ENCODE results near the gene NKAIN2. TPM values are rescaled to one million over a fixed set of nuclear protein-coding genes. Genes with fewer than 3 reads are reported as not detected.

The NKAIN2 gene
- total RNA-seq, 1 experiment from 2014 or later, result not detected

GRCh38 chr6:124777863-124778262, 974.2 kb downstream of the NKAIN2 start:
- intact Hi-C loops (cut with micrococcal nuclease; ENCODE audit: unreplicated experiment), result no loop called here
- no peak overlapping the region for H3K27ac Mint-ChIP-seq (ENCODE audit: unreplicated experiment)
- H3K36me3 Mint-ChIP-seq (ENCODE audit: insufficient read depth, unreplicated experiment), result no peaks in the 10 kb centered on the region
- no peak overlapping the region for H3K4me3 Mint-ChIP-seq (ENCODE audit: low read depth, unreplicated experiment)
- BruUV-seq (replicated peaks), result no TSS peak
- no peak for TF ChIP-seq CTCF (IDR thresholded peaks at IDR 0.05; ENCODE audit: unreplicated experiment)
- DNase-seq, result no peak
- H3K4me1 Mint-ChIP-seq (ENCODE audit: low read depth, unreplicated experiment), result no peaks in the 10 kb centered on the region
- no peaks in the 10 kb centered on the region for H3K27me3 Mint-ChIP-seq (ENCODE audit: unreplicated experiment)
- H3K9me3 Mint-ChIP-seq (ENCODE audit: low read depth, unreplicated experiment), result no peaks in the 10 kb centered on the region
- CTCF ChIA-PET, result no interaction called here

- Mint-ChIP-seq H3K27ac (ENCODE audit: unreplicated experiment) (no peak overlapping the region), H3K36me3 (ENCODE audit: insufficient read depth, unreplicated experiment) (no peaks in the 10 kb centered on the region), H3K4me3 (ENCODE audit: low read depth, unreplicated experiment) (no peak overlapping the region), H3K4me1 (ENCODE audit: low read depth, unreplicated experiment) (no peaks in the 10 kb centered on the region), H3K27me3 (ENCODE audit: unreplicated experiment) (no peaks in the 10 kb centered on the region), H3K9me3 (ENCODE audit: low read depth, unreplicated experiment) (no peaks in the 10 kb centered on the region)
- no peak for TF ChIP-seq CTCF (IDR thresholded peaks at IDR 0.05; ENCODE audit: unreplicated experiment)
- BruUV-seq (replicated peaks), result no TSS peak
- no peak for DNase-seq
- intact Hi-C loops (cut with micrococcal nuclease; ENCODE audit: unreplicated experiment), result no loop called here
- CTCF ChIA-PET, result no interaction called here
Measured at GRCh38 chr6:124780623-124781022, 977.0 kb downstream of the NKAIN2 start.

- no peak for TF ChIP-seq CTCF (IDR thresholded peaks at IDR 0.05; ENCODE audit: unreplicated experiment)
- Mint-ChIP-seq H3K36me3 (ENCODE audit: insufficient read depth, unreplicated experiment) (no peaks in the 10 kb centered on the region), H3K27me3 (ENCODE audit: unreplicated experiment) (no peaks in the 10 kb centered on the region), H3K4me1 (ENCODE audit: low read depth, unreplicated experiment) (no peaks in the 10 kb centered on the region), H3K9me3 (ENCODE audit: low read depth, unreplicated experiment) (no peaks in the 10 kb centered on the region), H3K27ac (ENCODE audit: unreplicated experiment) (no peak overlapping the region), H3K4me3 (ENCODE audit: low read depth, unreplicated experiment) (no peak overlapping the region)
- CTCF ChIA-PET, result no interaction called here
- intact Hi-C loops (cut with micrococcal nuclease; ENCODE audit: unreplicated experiment), result no loop called here
- no peak for DNase-seq
- BruUV-seq (replicated peaks), result no TSS peak
Measured at GRCh38 chr6:124783344-124783743, 979.7 kb downstream of the NKAIN2 start.

- H3K36me3 Mint-ChIP-seq (ENCODE audit: insufficient read depth, unreplicated experiment), result no peaks in the 10 kb centered on the region
- no peaks in the 10 kb centered on the region for H3K9me3 Mint-ChIP-seq (ENCODE audit: low read depth, unreplicated experiment)
- TF ChIP-seq CTCF (IDR thresholded peaks at IDR 0.05; ENCODE audit: unreplicated experiment), result no peak
- H3K27ac Mint-ChIP-seq (ENCODE audit: unreplicated experiment), result no peak overlapping the region
- H3K4me1 Mint-ChIP-seq (ENCODE audit: low read depth, unreplicated experiment), result peaks cover 8% of the 10 kb centered on the region
- DNase-seq, result no peak
- CTCF ChIA-PET, result no interaction called here
- intact Hi-C loops (cut with micrococcal nuclease; ENCODE audit: unreplicated experiment), result loop anchor here (5.0 to 10.0 kb wide), 2 partner anchors 396 to 459 kb away; no protein-coding TSS in a partner anchor
- no TSS peak for BruUV-seq (replicated peaks)
- no peak overlapping the region for H3K4me3 Mint-ChIP-seq (ENCODE audit: low read depth, unreplicated experiment)
- no peaks in the 10 kb centered on the region for H3K27me3 Mint-ChIP-seq (ENCODE audit: unreplicated experiment)
Measured at GRCh38 chr6:124791156-124791555, 987.5 kb downstream of the NKAIN2 start.

Data from Calu3 (cell line).